GM23338 (cell line): ENCODE measurements around the gene CHN2. TPM values are rescaled to one million over a fixed set of nuclear protein-coding genes. Genes with fewer than 3 reads are reported as not detected.

ENCODE experiments used
- ATAC-seq: fragments of 200-7000 bp; cut with Tn5 transposase; 3 replicates; pipeline ENCODE4 v1.9.1; 2020
- DNase-seq: peaks from one replicate; pipeline ENCODE4 v3.0.0-alpha.2; 2015; ENCODE audit warnings: low spot score
- H2AFZ ChIP-seq: fragments of 200-600 bp; sonication (generic); 2 replicates; pipeline ENCODE4 v1.8.0; 2016; ENCODE audit warnings: antibody characterized with exemption, mild to moderate bottlenecking, moderate library complexity
- H3F3A ChIP-seq: fragments of 200-600 bp; sonication (generic); replicated peaks from 2 replicates; pipeline ENCODE4 v1.8.0; 2017; ENCODE audit warnings: antibody characterized with exemption, mixed run types, low read depth
- H3K27ac ChIP-seq: fragments of 200-600 bp; sonication (generic); 2 replicates; pipeline ENCODE4 v1.6.1; 2016; ENCODE audit warnings: low read depth
- H3K27me3 ChIP-seq: fragments of 200-600 bp; sonication (generic); 2 replicates; pipeline ENCODE4 v1.8.0; 2016; ENCODE audit warnings: mild to moderate bottlenecking, mixed run types, moderate library complexity; ENCODE audit not compliant: insufficient read depth
- H3K36me3 ChIP-seq: fragments of 200-600 bp; sonication (generic); 2 replicates; pipeline ENCODE4 v1.8.0; 2016; ENCODE audit warnings: mild to moderate bottlenecking; ENCODE audit not compliant: insufficient read depth
- H3K4me1 ChIP-seq: fragments of 200-600 bp; sonication (generic); 2 replicates; pipeline ENCODE4 v1.8.0; 2016; ENCODE audit warnings: mild to moderate bottlenecking, moderate library complexity; ENCODE audit not compliant: insufficient read depth
- H3K4me2 ChIP-seq: fragments of 200-600 bp; sonication (generic); 2 replicates; pipeline ENCODE4 v1.7.1; 2017; ENCODE audit warnings: mixed run types
- H3K4me3 ChIP-seq: fragments of 200-600 bp; sonication (generic); 2 replicates; pipeline ENCODE4 v1.6.1; 2016; ENCODE audit warnings: mixed run types
- H3K79me2 ChIP-seq: fragments of 200-600 bp; sonication (generic); replicated peaks from 2 replicates; pipeline ENCODE4 v1.8.0; 2017; ENCODE audit warnings: mild to moderate bottlenecking; ENCODE audit not compliant: insufficient read depth
- H3K9me2 ChIP-seq: fragments of 200-600 bp; sonication (generic); 2 replicates; pipeline ENCODE4 v1.8.0; 2017; ENCODE audit not compliant: insufficient read depth
- H4K20me1 ChIP-seq: fragments of 200-600 bp; sonication (generic); replicated peaks from 2 replicates; pipeline ENCODE4 v1.8.0; 2017; ENCODE audit warnings: mild to moderate bottlenecking; ENCODE audit not compliant: insufficient read depth
- H3K27ac Mint-ChIP-seq: 2 replicates; pipeline ENCODE4 v1.8.0; 2020; ENCODE audit warnings: inconsistent platforms, mild to moderate bottlenecking, moderate library complexity, mixed read lengths
- H3K27me3 Mint-ChIP-seq: 3 replicates; pipeline ENCODE4 v1.8.0; 2022; ENCODE audit warnings: low read depth, mild to moderate bottlenecking, moderate library complexity, mixed read lengths, inconsistent platforms; ENCODE audit not compliant: insufficient read depth, poor library complexity
- H3K36me3 Mint-ChIP-seq: 3 replicates; pipeline ENCODE4 v1.8.0; 2021; ENCODE audit warnings: low read depth, mild to moderate bottlenecking, inconsistent platforms, moderate library complexity, mixed read lengths
- H3K4me1 Mint-ChIP-seq: 3 replicates; pipeline ENCODE4 v1.8.0; 2020; ENCODE audit warnings: mild to moderate bottlenecking, inconsistent platforms, mixed read lengths
- H3K4me3 Mint-ChIP-seq: 3 replicates; pipeline ENCODE4 v1.8.0; 2021; ENCODE audit warnings: moderate library complexity, mild to moderate bottlenecking, inconsistent platforms, mixed read lengths
- H3K9me3 Mint-ChIP-seq: 3 replicates; pipeline ENCODE4 v1.8.0; 2020; ENCODE audit warnings: moderate library complexity, mild to moderate bottlenecking, inconsistent platforms, mixed read lengths
- CREB1 ChIP-seq: fragments of 250-450 bp; sonication (Bioruptor Pico); IDR thresholded peaks from 2 replicates; pipeline ENCODE4 v1.5.0; 2020; ENCODE audit warnings: low read depth, mild to moderate bottlenecking, moderate library complexity
- EZH2phosphoT487 ChIP-seq: fragments of 200-600 bp; sonication (generic); IDR thresholded peaks from one replicate; pipeline ENCODE4 v1.8.1; 2018; ENCODE audit warnings: antibody characterized with exemption; ENCODE audit not compliant: unreplicated experiment
- JUNB ChIP-seq: IDR thresholded peaks from one replicate; pipeline ENCODE4 v1.6.1; 2016; ENCODE audit warnings: antibody characterized with exemption; ENCODE audit not compliant: unreplicated experiment
- STAT1 ChIP-seq: IDR thresholded peaks from one replicate; pipeline ENCODE4 v1.6.1; 2016; ENCODE audit warnings: antibody characterized with exemption; ENCODE audit not compliant: unreplicated experiment
- ZNF331 ChIP-seq: fragments of 250-450 bp; sonication (Bioruptor Pico); IDR thresholded peaks from 2 replicates; pipeline ENCODE4 v1.5.0; 2020; ENCODE audit warnings: low read depth, mild to moderate bottlenecking, moderate library complexity
- polyA plus RNA-seq: library from polyadenylated mRNA; unstranded; fragments of >200 nt; fragmentation: Nextera tagmentation; extraction: Ambion mirVana; gene quantifications from 2 replicates; pipeline ENCODE4 v1.2.1, GENCODE V29; 2016
- total RNA-seq: library from RNA; depleted of rRNA; stranded (reverse); fragments of >200 nt; shearing (Covaris generic); gene quantifications from 2 replicates; pipeline ENCODE4 v1.2.3, GENCODE V29; 2014
- TF ChIP-seq, protein P1 (sequence below): IDR thresholded peaks from one replicate; pipeline ENCODE4 v1.6.1; 2018; ENCODE audit warnings: antibody characterized with exemption; ENCODE audit not compliant: unreplicated experiment
- TF ChIP-seq, protein P2 (sequence below): IDR thresholded peaks from 2 replicates; pipeline ENCODE4 v1.6.1; 2016; ENCODE audit warnings: antibody characterized with exemption

Gene CHN2
- total and polyA plus RNA-seq, 2 experiments from 2014 or later, result 6.1 to 7.5 TPM

DNA sequence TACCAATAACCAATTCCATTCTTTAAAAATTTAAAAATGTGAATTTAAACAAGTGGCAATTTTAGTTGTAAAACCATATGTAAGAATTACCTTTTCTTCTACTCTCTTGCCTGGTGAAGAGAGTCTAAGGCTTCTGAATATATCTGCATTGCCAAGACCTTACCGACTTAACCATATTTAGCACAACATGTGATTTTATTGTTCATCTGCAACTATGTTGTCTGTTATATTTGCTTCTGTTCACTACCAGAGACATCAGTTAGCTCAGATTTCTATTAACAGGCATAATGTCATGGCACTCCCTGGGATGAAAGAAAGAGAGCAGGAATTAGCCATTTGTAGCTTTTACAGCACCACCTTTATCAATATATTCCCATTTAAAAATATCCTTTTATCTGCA lies 55.3 kb downstream of the CHN2 start:
- DNase-seq (no peak), ATAC-seq (no peak)
- Histone ChIP-seq H3K27me3 (no peaks in the 10 kb centered on the region), H3K4me1 (no peaks in the 10 kb centered on the region), H2AFZ (no peak overlapping the region), H3K27ac (no peak overlapping the region), H3K4me3 (no peak overlapping the region), H3K79me2 (no peaks in the 10 kb centered on the region), H4K20me1 (no peaks in the 10 kb centered on the region), H3K4me2 (no peak overlapping the region), H3K36me3 (no peaks in the 10 kb centered on the region), H3F3A (no peaks in the 10 kb centered on the region), H3K9me2 (no peaks in the 10 kb centered on the region)
- H3K27me3 Mint-ChIP-seq, result peaks cover 6% of the 10 kb centered on the region
- no peak overlapping the region for H3K27ac Mint-ChIP-seq
- TF ChIP-seq STAT1, result no peak
- TF ChIP-seq EZH2phosphoT487, result no peak
- no peak for TF ChIP-seq JUNB
- TF ChIP-seq ZNF331, result no peak
- no peak for TF ChIP-seq CREB1 (CRISPR knock-in tag)
- TF ChIP-seq, protein P1, sequence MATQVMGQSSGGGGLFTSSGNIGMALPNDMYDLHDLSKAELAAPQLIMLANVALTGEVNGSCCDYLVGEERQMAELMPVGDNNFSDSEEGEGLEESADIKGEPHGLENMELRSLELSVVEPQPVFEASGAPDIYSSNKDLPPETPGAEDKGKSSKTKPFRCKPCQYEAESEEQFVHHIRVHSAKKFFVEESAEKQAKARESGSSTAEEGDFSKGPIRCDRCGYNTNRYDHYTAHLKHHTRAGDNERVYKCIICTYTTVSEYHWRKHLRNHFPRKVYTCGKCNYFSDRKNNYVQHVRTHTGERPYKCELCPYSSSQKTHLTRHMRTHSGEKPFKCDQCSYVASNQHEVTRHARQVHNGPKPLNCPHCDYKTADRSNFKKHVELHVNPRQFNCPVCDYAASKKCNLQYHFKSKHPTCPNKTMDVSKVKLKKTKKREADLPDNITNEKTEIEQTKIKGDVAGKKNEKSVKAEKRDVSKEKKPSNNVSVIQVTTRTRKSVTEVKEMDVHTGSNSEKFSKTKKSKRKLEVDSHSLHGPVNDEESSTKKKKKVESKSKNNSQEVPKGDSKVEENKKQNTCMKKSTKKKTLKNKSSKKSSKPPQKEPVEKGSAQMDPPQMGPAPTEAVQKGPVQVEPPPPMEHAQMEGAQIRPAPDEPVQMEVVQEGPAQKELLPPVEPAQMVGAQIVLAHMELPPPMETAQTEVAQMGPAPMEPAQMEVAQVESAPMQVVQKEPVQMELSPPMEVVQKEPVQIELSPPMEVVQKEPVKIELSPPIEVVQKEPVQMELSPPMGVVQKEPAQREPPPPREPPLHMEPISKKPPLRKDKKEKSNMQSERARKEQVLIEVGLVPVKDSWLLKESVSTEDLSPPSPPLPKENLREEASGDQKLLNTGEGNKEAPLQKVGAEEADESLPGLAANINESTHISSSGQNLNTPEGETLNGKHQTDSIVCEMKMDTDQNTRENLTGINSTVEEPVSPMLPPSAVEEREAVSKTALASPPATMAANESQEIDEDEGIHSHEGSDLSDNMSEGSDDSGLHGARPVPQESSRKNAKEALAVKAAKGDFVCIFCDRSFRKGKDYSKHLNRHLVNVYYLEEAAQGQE, result no peak
- TF ChIP-seq, protein P2, sequence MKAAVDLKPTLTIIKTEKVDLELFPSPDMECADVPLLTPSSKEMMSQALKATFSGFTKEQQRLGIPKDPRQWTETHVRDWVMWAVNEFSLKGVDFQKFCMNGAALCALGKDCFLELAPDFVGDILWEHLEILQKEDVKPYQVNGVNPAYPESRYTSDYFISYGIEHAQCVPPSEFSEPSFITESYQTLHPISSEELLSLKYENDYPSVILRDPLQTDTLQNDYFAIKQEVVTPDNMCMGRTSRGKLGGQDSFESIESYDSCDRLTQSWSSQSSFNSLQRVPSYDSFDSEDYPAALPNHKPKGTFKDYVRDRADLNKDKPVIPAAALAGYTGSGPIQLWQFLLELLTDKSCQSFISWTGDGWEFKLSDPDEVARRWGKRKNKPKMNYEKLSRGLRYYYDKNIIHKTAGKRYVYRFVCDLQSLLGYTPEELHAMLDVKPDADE, result no peak
- H3K36me3 Mint-ChIP-seq, result no peaks in the 10 kb centered on the region
- H3K4me1 Mint-ChIP-seq, result peaks cover 4% of the 10 kb centered on the region
- no peak overlapping the region for H3K4me3 Mint-ChIP-seq
- no peaks in the 10 kb centered on the region for H3K9me3 Mint-ChIP-seq

DNA sequence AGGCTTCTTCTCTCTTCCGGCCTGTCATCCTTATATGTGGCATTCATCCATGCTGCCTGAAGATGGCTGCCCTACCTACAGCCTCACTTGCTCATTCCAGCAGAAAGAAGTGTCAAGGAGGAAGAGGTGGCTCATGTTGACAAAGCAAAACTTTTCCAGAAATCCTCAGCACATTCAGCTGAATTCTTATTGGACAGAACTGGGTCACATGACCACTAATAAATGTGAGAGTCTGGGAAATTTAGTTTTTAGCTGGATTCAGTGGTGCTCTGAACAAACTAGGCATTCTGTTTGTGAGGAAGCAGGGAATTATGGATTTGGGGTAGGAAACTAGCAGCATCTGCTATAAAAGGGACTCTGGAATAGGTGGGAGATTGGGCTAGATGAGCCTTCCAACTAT lies 58.6 kb downstream of the CHN2 start:
- H3K79me2 ChIP-seq, result no peaks in the 10 kb centered on the region
- Mint-ChIP-seq H3K4me1 (peaks cover 5% of the 10 kb centered on the region), H3K27ac (no peak overlapping the region), H3K27me3 (peaks cover 7% of the 10 kb centered on the region), H3K4me3 (no peak overlapping the region), H3K36me3 (no peaks in the 10 kb centered on the region), H3K9me3 (no peaks in the 10 kb centered on the region)
- H3F3A ChIP-seq, result no peaks in the 10 kb centered on the region
- no peak overlapping the region for H3K4me2 ChIP-seq
- no peak for TF ChIP-seq JUNB
- no peak for TF ChIP-seq ZNF331
- TF ChIP-seq, protein P1, result no peak
- TF ChIP-seq, protein P2, result no peak
- H3K27me3 ChIP-seq, result no peaks in the 10 kb centered on the region
- H4K20me1 ChIP-seq, result no peaks in the 10 kb centered on the region; the same call in 1 of the 2 replicates
- no peaks in the 10 kb centered on the region for H3K4me1 ChIP-seq
- DNase-seq (no peak), ATAC-seq (no peak)
- H3K27ac ChIP-seq, result no peak overlapping the region
- H3K4me3 ChIP-seq, result no peak overlapping the region
- H2AFZ ChIP-seq, result no peak overlapping the region
- H3K36me3 ChIP-seq, result no peaks in the 10 kb centered on the region
- no peaks in the 10 kb centered on the region for H3K9me2 ChIP-seq
